Transverse colon (tissue), 4 donors: ENCODE data around the gene PLCG2. TPM values are rescaled to one million over a fixed set of nuclear protein-coding genes. Genes with fewer than 3 reads are reported as not detected.

Experiments used
- DNase-seq: peaks from one replicate; pipeline ENCODE4 v3.0.0-alpha.2; 2019
- H3K27ac ChIP-seq, 4 donors: fragments of 200-600 bp; sonication (generic); 2 replicates each; pipeline ENCODE4 v1.5.1; 2016 to 2018; ENCODE audit warnings: inconsistent platforms in 4 of 4
- H3K27me3 ChIP-seq: fragments of 200-600 bp; sonication (generic); 2 replicates; pipeline ENCODE4 v1.5.1; 2017; ENCODE audit warnings: inconsistent platforms
- H3K36me3 ChIP-seq, 4 donors: fragments of 200-600 bp; sonication (generic); 2 replicates each; pipeline ENCODE4 v1.5.1; 2017 to 2019; ENCODE audit warnings: inconsistent platforms in 4 of 4
- H3K4me1 ChIP-seq, 4 donors: fragments of 200-600 bp; sonication (generic); 2 replicates each; pipeline ENCODE4 v1.5.1; 2017 to 2020; ENCODE audit warnings: inconsistent platforms in 4 of 4
- H3K4me3 ChIP-seq, 4 donors: fragments of 200-600 bp; sonication (generic); 1 replicate in 1 of 4; 2 replicates in 3 of 4; pipeline versions ENCODE4 v1.5.1 to v1.6.1; 2017 to 2019; ENCODE audit warnings: inconsistent platforms in 4 of 4
- H3K9me3 ChIP-seq, 2 donors: fragments of 200-600 bp; sonication (generic); 2 replicates each; pipeline ENCODE4 v1.5.1; 2017 to 2019; ENCODE audit warnings: inconsistent platforms in 2 of 2
- CTCF ChIP-seq, 5 experiments: fragments of 200-600 bp in 3 of 5; fragments of 450-650 bp in 2 of 5; sonication (generic) in 3 of 5; IDR thresholded peaks; 1 replicate in 2 of 5; 2 replicates in 3 of 5; pipeline ENCODE4 v1.5.1; 2016 to 2017; ENCODE audit warnings: antibody characterized with exemption in 5 of 5, inconsistent platforms in 3 of 5, mild to moderate bottlenecking in 2 of 5, moderate library complexity in 1 of 5
- EP300 ChIP-seq: sonication (generic); formaldehyde crosslinking; IDR thresholded peaks from one replicate; pipeline ENCODE4 v1.6.1; 2017; ENCODE audit warnings: antibody characterized with exemption, low read depth
- POLR2A ChIP-seq: fragments of 450-650 bp; IDR thresholded peaks from one replicate; pipeline ENCODE4 v1.6.1; 2016; ENCODE audit warnings: antibody characterized with exemption, mild to moderate bottlenecking, moderate library complexity
- POLR2AphosphoS5 ChIP-seq, 3 donors: sonication (generic); formaldehyde crosslinking; IDR thresholded peaks; one replicate each; pipeline ENCODE4 v1.6.1; 2016; ENCODE audit warnings: antibody characterized with exemption in 3 of 3
- WGBS, 2 donors: methylation state at CpG; one replicate each; pipeline ENCODE4 v1.1.5; 2018; ENCODE audit warnings: low coverage in 1 of 2; 5-methylcytosine and 5-hydroxymethylcytosine counted together
- in situ Hi-C, 4 donors: fragments of 200-750 bp; cut with MboI; loops; one replicate each; pipeline versions ENCODE4 v1.15.0 to v1.15.1; 2017; ENCODE audit warnings: low sequenced_read_pairs in 3 of 4, low pct_ligation_motif_present in 1 of 4, low pct_unique_long_range_greater_than_20kb in 1 of 4
- intact Hi-C: fragments of 100-400 bp; cut with DNase I; formaldehyde crosslinking; loops from one replicate; pipeline ENCODE4 v1.15.1; 2023; ENCODE audit warnings: low total_unique reads
- total RNA-seq, 4 donors: library from RNA; depleted of rRNA; stranded (reverse); fragments of >200 nt; gene quantifications; one replicate each; pipeline ENCODE4 v1.1.0, GENCODE V29; 2016

Gene PLCG2
- total RNA-seq, 4 donors from 2014 or later, result 9.0 to 65.9 (median 28.6) TPM

GRCh38 chr16:81928271-81928918 is 149.3 kb downstream of the PLCG2 start:
- no peaks in the 10 kb centered on the region for H3K27me3 ChIP-seq
- 84 to 88% methylated on average over 8 to 16 of the region's 16 CpGs for WGBS, 2 donors
- TF ChIP-seq POLR2A (no peak), CTCF (IDR thresholded peaks at IDR 0.05) (no peak), POLR2AphosphoS5 (IDR thresholded peaks at IDR 0.05) (no peak), EP300 (no peak)
- DNase-seq, result no peak
- no peak overlapping the region for H3K27ac ChIP-seq
- no peak overlapping the region for H3K4me3 ChIP-seq
- intact Hi-C loops, result no loop called here
- H3K36me3 ChIP-seq, result no peaks in the 10 kb centered on the region
- in situ Hi-C loops, result loop anchor here in 3 of 4 donors (25.0 kb wide), 1 partner anchor 309 kb away; no protein-coding TSS in a partner anchor
- H3K9me3 ChIP-seq, result no peaks in the 10 kb centered on the region
- no peaks in the 10 kb centered on the region for H3K4me1 ChIP-seq

GRCh38 chr16:81928975-81929374 is 149.9 kb downstream of the PLCG2 start:
- Histone ChIP-seq H3K4me1 (no peaks in the 10 kb centered on the region), H3K36me3 (no peaks in the 10 kb centered on the region), H3K27me3 (no peaks in the 10 kb centered on the region), H3K4me3 (no peak overlapping the region), H3K9me3 (no peaks in the 10 kb centered on the region), H3K27ac (no peak overlapping the region)
- 55 to 60% methylated on average over 1 to 8 of the region's 8 CpGs for WGBS, 2 donors
- in situ Hi-C loops, result loop anchor here in 3 of 4 donors (25.0 kb wide), 1 partner anchor 308 kb away; no protein-coding TSS in a partner anchor
- TF ChIP-seq EP300 (no peak), POLR2A (no peak), POLR2AphosphoS5 (IDR thresholded peaks at IDR 0.05) (no peak), CTCF (IDR thresholded peaks at IDR 0.05) (no peak)
- no peak for DNase-seq
- intact Hi-C loops, result no loop called here

- Histone ChIP-seq H3K27ac (no peak overlapping the region), H3K36me3 (no peaks in the 10 kb centered on the region), H3K4me1 (no peaks in the 10 kb centered on the region), H3K9me3 (no peaks in the 10 kb centered on the region), H3K27me3 (no peaks in the 10 kb centered on the region), H3K4me3 (no peak overlapping the region)
- TF ChIP-seq EP300 (no peak), POLR2A (no peak), POLR2AphosphoS5 (IDR thresholded peaks at IDR 0.05) (no peak), CTCF (IDR thresholded peaks at IDR 0.05) (no peak)
- DNase-seq, result no peak
- in situ Hi-C loops (loop anchor here in 3 of 4 donors (25.0 kb wide), 1 partner anchor 307 kb away; no protein-coding TSS in a partner anchor), intact Hi-C loops (no loop called here)
These were observed 150.8 kb downstream of the PLCG2 start for GRCh38 chr16:81929841-81930240.

GRCh38 chr16:81931927-81932326 is 152.8 kb downstream of the PLCG2 start:
- Histone ChIP-seq H3K9me3 (no peaks in the 10 kb centered on the region), H3K27me3 (no peaks in the 10 kb centered on the region), H3K4me1 (no peaks in the 10 kb centered on the region), H3K27ac (no peak overlapping the region), H3K36me3 (no peaks in the 10 kb centered on the region), H3K4me3 (no peak overlapping the region)
- in situ Hi-C loops, result loop anchor here in 3 of 4 donors (25.0 kb wide), 1 partner anchor 305 kb away; no protein-coding TSS in a partner anchor
- no peak for DNase-seq
- WGBS, 2 donors, result 92% methylated on average over 5 of the region's 5 CpGs; no CpG with 5 or more reads in 1 of the 2 donors
- TF ChIP-seq POLR2AphosphoS5 (IDR thresholded peaks at IDR 0.05) (no peak), EP300 (no peak), CTCF (IDR thresholded peaks at IDR 0.05) (no peak), POLR2A (no peak)
- intact Hi-C loops, result no loop called here
